Stimulated activated CD8-positive, alpha-beta memory T cell treated with anti-CD3 and anti-CD28 coated beads, Interleukin-15, amount 100 ng/mL, for 24 hours (primary cell): ENCODE measurements around the gene CIDEC.

ENCODE experiments used
- DNase-seq: peaks from one replicate; pipeline ENCODE4 v3.0.0-alpha.2; 2020; ENCODE audit warnings: low read depth

CIDEC gene

GRCh38 chr3:9843715-9844438, 36.2 kb downstream of the CIDEC start, which contains the start of gene RPUSD3:
Gene RPUSD3, minus strand, starts transcription at chr3:9844008. Its CDS starts 18 bp downstream, at chr3:9843990.
- peak; percentile 96 for DNase-seq

- DNase-seq: no peak
Measured at GRCh38 chr3:9841015-9841414, 39.0 kb downstream of the CIDEC start.

DNA sequence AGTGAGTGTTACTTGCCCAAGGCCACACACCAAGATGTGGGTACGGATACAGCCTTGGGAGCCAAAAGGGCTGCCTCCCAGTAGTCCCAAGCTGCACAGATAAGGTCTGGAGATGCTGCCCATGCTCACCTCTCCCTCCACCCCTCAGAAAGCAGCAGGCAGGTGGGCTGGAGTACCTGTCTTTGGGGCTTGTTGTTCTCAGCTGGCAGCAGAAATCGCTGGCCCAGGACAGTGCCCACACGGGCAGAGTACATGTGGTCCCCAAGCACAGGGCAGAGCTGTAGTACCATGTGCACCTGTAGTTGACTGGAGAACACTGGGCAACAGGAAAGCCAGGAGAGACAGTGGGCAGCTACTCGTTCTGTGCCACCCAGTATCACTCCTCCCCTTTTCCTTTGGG, 41.2 kb downstream of the CIDEC start:
- no peak for DNase-seq

DNA sequence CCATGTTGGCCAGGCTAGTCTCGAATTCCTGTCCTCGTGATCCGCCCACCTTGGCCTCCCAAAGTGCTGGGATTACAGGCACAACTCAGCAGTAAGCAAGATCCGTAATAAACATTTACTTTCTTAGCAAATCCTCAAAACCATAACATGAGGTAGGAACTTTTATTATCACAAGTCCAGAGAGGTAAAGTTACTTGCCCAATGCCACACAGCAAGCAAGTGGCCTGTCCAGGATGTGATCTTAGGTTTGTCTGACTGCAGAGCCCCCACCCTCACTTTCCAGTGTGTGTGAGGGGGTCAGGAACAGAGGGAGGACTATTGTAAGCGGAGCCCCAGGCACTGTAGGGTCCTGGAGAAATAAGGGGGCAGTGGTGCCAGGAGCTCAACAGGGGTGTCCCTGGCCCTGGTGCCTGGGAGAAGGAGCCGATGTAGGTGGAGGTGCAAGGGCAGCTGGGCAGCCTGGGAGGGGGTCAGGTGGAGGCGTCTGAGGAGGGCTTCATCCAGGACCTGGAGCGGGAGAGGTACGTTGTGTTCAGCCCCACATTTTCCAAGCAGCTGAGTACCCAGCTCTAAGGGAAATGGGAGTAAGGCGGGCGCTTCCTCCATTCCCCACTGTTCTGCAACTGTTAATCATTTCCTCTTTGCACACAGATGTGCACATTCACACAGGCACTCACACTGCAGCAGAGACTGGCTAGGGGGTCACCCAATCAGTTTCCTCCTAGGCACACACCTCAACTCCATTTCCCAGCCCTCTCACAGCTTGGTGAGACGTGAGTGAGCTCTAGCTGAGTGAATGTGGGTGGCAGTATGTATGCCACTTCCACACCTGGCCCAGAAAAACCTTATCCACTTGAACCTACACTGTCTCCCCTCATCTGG, 42.1 kb downstream of the CIDEC start:
- DNase-seq: no peak

GRCh38 chr3:9834520-9835380, 45.3 kb downstream of the CIDEC start:
- DNase-seq: no peak

- no peak for DNase-seq
Measured at GRCh38 chr3:9833078-9833477, 47.0 kb downstream of the CIDEC start.

GRCh38 chr3:9831253-9831652, 48.8 kb downstream of the CIDEC start:
- no peak for DNase-seq

DNA sequence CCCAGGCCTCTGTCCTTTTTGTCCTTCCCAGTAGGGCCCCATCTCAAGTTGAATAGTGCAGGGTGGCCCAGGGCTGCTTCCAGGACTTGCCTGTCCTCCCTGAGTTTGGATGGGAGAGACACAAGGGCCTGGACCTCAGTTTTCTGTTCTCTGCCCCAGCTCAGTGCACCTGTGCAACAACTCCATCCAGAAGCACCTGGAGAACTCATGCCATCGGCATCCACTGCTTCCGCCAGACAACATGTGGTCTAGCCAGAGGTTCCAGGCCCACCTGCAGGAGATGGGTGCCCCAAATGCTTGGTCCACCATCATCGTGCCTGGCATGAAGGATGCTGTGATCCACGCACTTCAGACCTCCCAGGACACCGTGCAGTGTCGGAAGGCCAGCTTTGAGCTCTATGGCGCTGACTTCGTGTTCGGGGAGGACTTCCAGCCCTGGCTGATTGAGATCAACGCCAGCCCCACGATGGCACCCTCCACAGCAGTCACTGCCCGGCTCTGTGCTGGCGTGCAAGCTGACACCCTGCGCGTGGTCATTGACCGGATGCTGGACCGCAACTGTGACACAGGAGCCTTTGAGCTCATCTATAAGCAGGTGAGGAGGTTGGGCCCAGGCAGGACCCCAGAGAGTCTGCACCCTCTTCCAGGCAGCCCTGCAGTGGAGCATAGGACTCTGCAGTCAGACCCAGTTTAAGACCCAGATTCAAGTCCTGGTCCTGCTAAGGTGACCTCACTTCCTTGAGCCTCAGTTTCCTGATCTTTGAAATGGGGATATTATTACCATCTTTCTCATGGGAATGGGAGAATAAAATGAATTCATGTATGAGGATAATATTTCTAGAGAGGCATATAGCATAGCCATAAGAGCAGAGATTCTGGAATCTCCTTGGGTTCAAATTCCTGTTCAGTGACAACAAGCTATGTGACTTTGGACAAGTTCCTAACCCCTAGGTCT, 51.0 kb downstream of the CIDEC start:
- no peak for DNase-seq

- DNase-seq: no peak
Measured at GRCh38 chr3:9826815-9827573, 53.1 kb downstream of the CIDEC start.

DNA sequence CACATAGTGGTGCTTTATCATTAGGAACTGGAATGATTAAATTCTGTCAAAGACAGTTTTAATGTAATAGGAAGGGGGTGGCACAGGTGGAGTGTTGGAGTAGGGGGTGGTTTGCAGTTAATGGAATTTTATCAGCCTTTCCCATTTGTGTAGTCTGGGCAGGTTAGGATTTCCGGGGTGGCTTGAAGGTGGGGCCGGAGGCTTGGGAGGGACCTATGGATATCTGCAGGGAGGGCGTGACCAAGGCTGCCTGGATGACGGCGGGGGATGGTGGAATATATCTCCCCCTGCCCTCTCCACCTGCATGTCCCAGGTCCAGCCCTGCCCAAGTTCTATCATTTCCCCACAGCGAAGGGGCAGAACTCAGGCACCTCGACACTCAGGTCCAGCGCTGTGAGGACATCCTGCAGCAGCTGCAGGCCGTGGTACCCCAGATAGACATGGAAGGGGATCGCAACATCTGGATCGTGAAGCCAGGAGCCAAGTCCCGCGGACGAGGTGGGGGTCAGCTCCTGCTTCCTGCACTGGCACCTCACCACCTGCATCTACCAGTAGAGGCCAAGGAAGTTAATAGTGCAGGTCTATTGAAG, 54.5 kb downstream of the CIDEC start:
- DNase-seq: no peak

DNA sequence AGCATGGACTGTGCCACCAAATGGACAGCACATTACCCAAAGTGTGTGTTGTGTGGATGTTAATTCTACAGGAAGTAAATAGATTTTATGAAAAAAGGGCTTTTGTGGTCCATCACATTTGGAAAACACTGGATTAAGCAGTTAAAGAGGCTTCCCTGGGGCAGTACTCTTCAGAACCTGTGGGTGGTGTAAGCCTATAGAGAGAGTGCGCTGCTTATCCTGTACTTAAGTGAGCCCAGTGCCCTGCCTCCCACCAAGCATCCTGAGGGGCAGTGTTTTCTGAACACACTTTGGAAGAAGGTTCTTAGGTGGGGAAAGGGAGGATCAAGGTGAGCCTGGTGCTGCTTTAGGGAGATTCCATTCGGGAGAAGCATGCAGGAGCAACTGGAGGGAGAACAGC, 59.1 kb downstream of the CIDEC start:
- DNase-seq: no peak

DNA sequence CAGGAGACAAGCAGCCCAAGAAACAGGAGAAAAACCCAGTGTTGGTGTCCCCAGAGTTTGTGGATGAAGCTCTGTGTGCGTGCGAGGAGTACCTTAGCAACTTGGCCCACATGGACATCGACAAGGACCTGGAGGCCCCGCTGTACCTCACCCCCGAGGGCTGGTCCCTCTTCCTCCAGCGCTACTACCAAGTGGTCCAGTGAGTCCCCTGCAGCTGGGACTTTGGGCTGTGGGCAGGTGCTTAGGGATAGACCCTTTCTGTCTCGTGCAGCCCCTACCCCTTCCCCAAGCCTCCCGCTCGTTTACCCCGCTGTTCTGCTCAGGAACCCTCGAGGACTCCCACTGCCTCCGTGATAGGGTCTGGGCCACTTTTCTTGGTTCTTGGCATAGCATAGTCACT, 59.5 kb downstream of the CIDEC start:
- DNase-seq: no peak

DNA sequence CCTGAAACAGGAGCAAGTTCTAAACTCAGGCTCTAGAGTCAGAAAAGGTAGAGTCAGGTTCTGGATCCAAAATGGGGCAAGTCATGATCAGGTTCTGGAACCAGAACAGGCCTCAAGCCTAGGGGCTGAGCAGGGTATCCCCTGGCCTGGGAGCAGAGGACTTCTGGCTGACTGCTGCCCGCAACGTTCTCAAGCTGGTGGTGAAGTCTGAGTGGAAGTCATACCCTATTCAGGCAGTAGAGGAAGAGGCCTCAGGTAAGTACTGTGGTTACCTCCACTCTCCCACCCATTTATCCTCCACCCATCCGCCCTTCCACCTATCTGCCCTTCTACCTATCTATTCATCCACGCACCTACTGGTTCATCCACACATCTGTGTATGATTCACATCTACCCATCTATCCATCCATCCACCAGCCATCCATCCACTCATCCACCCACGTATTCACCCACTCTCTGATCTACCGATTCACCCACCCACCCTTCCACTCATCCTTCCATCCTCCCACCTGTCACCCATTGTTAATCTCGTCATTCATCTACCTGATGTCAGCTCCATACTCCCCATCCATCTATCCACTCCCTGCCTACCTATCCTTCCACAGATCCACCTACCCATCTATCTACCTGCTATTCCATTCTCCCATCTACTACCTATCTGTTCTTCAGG, 61.3 kb downstream of the CIDEC start:
- no peak for DNase-seq

GRCh38 chr3:9817436-9817835, 62.6 kb downstream of the CIDEC start:
- DNase-seq: no peak
